GOT3 (cell line): ENCODE measurements around the gene BARHL2.

ENCODE experiments used
- DNase-seq: peaks from one replicate; lab custom pipeline; 2025; ENCODE audit warnings: mixed read lengths; lab: John Stamatoyannopoulos, UW

Gene BARHL2

GRCh38 chr1:90716552-90717355 lies at the start of gene BARHL2:
Gene BARHL2, minus strand, starts transcription at chr1:90717302. Its CDS starts 107 bp downstream, at chr1:90717195.
- DNase-seq = no peak

- no peak for DNase-seq
Measured at GRCh38 chr1:90763930-90764329, 46.8 kb upstream of the BARHL2 start.

- DNase-seq = no peak
Measured at GRCh38 chr1:90763506-90763905, 46.4 kb upstream of the BARHL2 start.

GRCh38 chr1:90761781-90762589 lies 44.9 kb upstream of the BARHL2 start:
- DNase-seq = no peak

GRCh38 chr1:90761156-90761555 lies 44.1 kb upstream of the BARHL2 start:
- DNase-seq = no peak

GRCh38 chr1:90753556-90753955 lies 36.5 kb upstream of the BARHL2 start:
- no peak for DNase-seq

- DNase-seq = no peak
Measured at GRCh38 chr1:90748668-90749067, 31.6 kb upstream of the BARHL2 start.

- DNase-seq = no peak
Measured at GRCh38 chr1:90746857-90747256, 29.8 kb upstream of the BARHL2 start.

GRCh38 chr1:90745972-90746371 lies 28.9 kb upstream of the BARHL2 start:
- no peak for DNase-seq

GRCh38 chr1:90732136-90732535 lies 15.0 kb upstream of the BARHL2 start:
- no peak for DNase-seq

GRCh38 chr1:90731382-90732050 lies 14.4 kb upstream of the BARHL2 start:
- DNase-seq = no peak

- DNase-seq = no peak
Measured at GRCh38 chr1:90730243-90731022, 13.3 kb upstream of the BARHL2 start.

- no peak for DNase-seq
Measured at GRCh38 chr1:90729504-90730242, 12.6 kb upstream of the BARHL2 start.

GRCh38 chr1:90728502-90729287 lies 11.6 kb upstream of the BARHL2 start:
- no peak for DNase-seq

- no peak for DNase-seq
Measured at GRCh38 chr1:90727917-90728501, 10.9 kb upstream of the BARHL2 start.

GRCh38 chr1:90726986-90727480 lies 9.9 kb upstream of the BARHL2 start:
- DNase-seq = no peak

- no peak for DNase-seq
Measured at GRCh38 chr1:90726425-90726985, 9.4 kb upstream of the BARHL2 start.

- DNase-seq = no peak
Measured at GRCh38 chr1:90725657-90726424, 8.7 kb upstream of the BARHL2 start.
